Measurements from ENCODE around the gene PIK3R6.

The PIK3R6 gene

GRCh38 chr17:8870406-8871040, 3.0 kb upstream of the PIK3R6 start:
- Histone ChIP-seq H3F3A (ENCODE audit: low read depth) (no peaks in the 10 kb centered on the region), H3K4me3 (ENCODE audit: low read length, poor library complexity, severe bottlenecking) (no peak overlapping the region), H3K9me2 (replicated peaks; ENCODE audit: low read depth, low read length) (no peaks in the 10 kb centered on the region), H3K9ac (ENCODE audit: low read depth, low read length, poor library complexity, severe bottlenecking) (no peak overlapping the region), H3K9me3 (ENCODE audit: insufficient read depth, low read depth, low read length) (no peaks in the 10 kb centered on the region), H3K79me2 (ENCODE audit: insufficient read depth, low read length) (peaks cover 19% of the 10 kb centered on the region), H3K36me3 (ENCODE audit: insufficient read depth, low read length) (no peaks in the 10 kb centered on the region), H3K4me1 (ENCODE audit: insufficient read depth, low read length, poor library complexity, severe bottlenecking) (peaks cover 52% of the 10 kb centered on the region), H3K4me2 (ENCODE audit: low read depth, low read length, poor library complexity, severe bottlenecking) (no peak overlapping the region), H4K20me1 (ENCODE audit: insufficient read depth, low read length, poor library complexity, severe bottlenecking) (no peaks in the 10 kb centered on the region), H2AFZ (ENCODE audit: low read length) (no peak overlapping the region), H3K27me3 (ENCODE audit: insufficient read depth, low read length, poor library complexity, severe bottlenecking) (no peaks in the 10 kb centered on the region)
- TF ChIP-seq CTCF (conservative IDR thresholded peaks at IDR 0.05; ENCODE audit: low read length) (no peak), EZH2phosphoT487 (IDR thresholded peaks at IDR 0.05; ENCODE audit: borderline replicate concordance) (no peak)

- Histone ChIP-seq H3K79me2 (ENCODE audit: insufficient read depth, low read length) (peaks cover 32% of the 10 kb centered on the region), H3K4me1 (ENCODE audit: insufficient read depth, low read length, poor library complexity, severe bottlenecking) (peaks cover 62% of the 10 kb centered on the region), H3F3A (ENCODE audit: low read depth) (no peaks in the 10 kb centered on the region), H3K36me3 (ENCODE audit: insufficient read depth, low read length) (no peaks in the 10 kb centered on the region), H3K9me3 (ENCODE audit: insufficient read depth, low read depth, low read length) (no peaks in the 10 kb centered on the region), H3K9me2 (replicated peaks; ENCODE audit: low read depth, low read length) (no peaks in the 10 kb centered on the region), H3K4me2 (ENCODE audit: low read depth, low read length, poor library complexity, severe bottlenecking) (no peak overlapping the region), H4K20me1 (ENCODE audit: insufficient read depth, low read length, poor library complexity, severe bottlenecking) (no peaks in the 10 kb centered on the region), H3K4me3 (ENCODE audit: low read length, poor library complexity, severe bottlenecking) (no peak overlapping the region), H3K27me3 (ENCODE audit: insufficient read depth, low read length, poor library complexity, severe bottlenecking) (no peaks in the 10 kb centered on the region), H2AFZ (ENCODE audit: low read length) (no peak overlapping the region), H3K9ac (ENCODE audit: low read depth, low read length, poor library complexity, severe bottlenecking) (no peak overlapping the region)
- TF ChIP-seq EZH2phosphoT487 (IDR thresholded peaks at IDR 0.05; ENCODE audit: borderline replicate concordance) (no peak), CTCF (conservative IDR thresholded peaks at IDR 0.05; ENCODE audit: low read length) (no peak)
These were observed 1.8 kb upstream of the PIK3R6 start for GRCh38 chr17:8869114-8869815.

GRCh38 chr17:8868529-8868951, 1.1 kb upstream of the PIK3R6 start:
- Histone ChIP-seq H3K4me2 (ENCODE audit: low read depth, low read length, poor library complexity, severe bottlenecking) (no peak overlapping the region), H3K36me3 (ENCODE audit: insufficient read depth, low read length) (no peaks in the 10 kb centered on the region), H3F3A (ENCODE audit: low read depth) (no peaks in the 10 kb centered on the region), H2AFZ (ENCODE audit: low read length) (no peak overlapping the region), H3K4me1 (ENCODE audit: insufficient read depth, low read length, poor library complexity, severe bottlenecking) (peaks cover 64% of the 10 kb centered on the region), H3K27me3 (ENCODE audit: insufficient read depth, low read length, poor library complexity, severe bottlenecking) (no peaks in the 10 kb centered on the region), H3K9ac (ENCODE audit: low read depth, low read length, poor library complexity, severe bottlenecking) (no peak overlapping the region), H3K9me2 (replicated peaks; ENCODE audit: low read depth, low read length) (no peaks in the 10 kb centered on the region), H3K79me2 (ENCODE audit: insufficient read depth, low read length) (peaks cover 39% of the 10 kb centered on the region), H3K9me3 (ENCODE audit: insufficient read depth, low read depth, low read length) (no peaks in the 10 kb centered on the region), H4K20me1 (ENCODE audit: insufficient read depth, low read length, poor library complexity, severe bottlenecking) (no peaks in the 10 kb centered on the region), H3K4me3 (ENCODE audit: low read length, poor library complexity, severe bottlenecking) (no peak overlapping the region)
- no peak for TF ChIP-seq CTCF (conservative IDR thresholded peaks at IDR 0.05; ENCODE audit: low read length)
- TF ChIP-seq EZH2phosphoT487 (IDR thresholded peaks at IDR 0.05; ENCODE audit: borderline replicate concordance): no peak
